Stomach (tissue), 4 donors: ENCODE measurements around the gene TENM4.

Source experiments
- CTCF ChIP-seq, 7 experiments: fragments of 450-650 bp in 4 of 7; fragments of 200-600 bp in 3 of 7; sonication (generic) in 3 of 7; IDR thresholded peaks; one replicate each; pipeline ENCODE4 v1.5.1; 2016 to 2019; ENCODE audit warnings: antibody characterized with exemption in 7 of 7, control low read depth in 2 of 7, mild to moderate bottlenecking in 1 of 7
- EP300 ChIP-seq: sonication (generic); formaldehyde crosslinking; IDR thresholded peaks from one replicate; pipeline ENCODE4 v1.6.1; 2017; ENCODE audit warnings: antibody characterized with exemption
- POLR2A ChIP-seq, 4 donors: fragments of 450-650 bp; IDR thresholded peaks; one replicate each; pipeline ENCODE4 v1.6.1; 2016; ENCODE audit warnings: antibody characterized with exemption in 4 of 4, control low read depth in 2 of 4, mild to moderate bottlenecking in 1 of 4, moderate library complexity in 1 of 4
- POLR2AphosphoS5 ChIP-seq, 3 donors: sonication (generic); formaldehyde crosslinking; IDR thresholded peaks; one replicate each; pipeline ENCODE4 v1.6.1; 2016; ENCODE audit warnings: antibody characterized with exemption in 3 of 3

- no peak for TF ChIP-seq POLR2AphosphoS5 (IDR thresholded peaks at IDR 0.05)
- TF ChIP-seq CTCF (IDR thresholded peaks at IDR 0.05): no peak
- TF ChIP-seq EP300: no peak
- TF ChIP-seq POLR2A (IDR thresholded peaks at IDR 0.05): no peak
These were observed 63.4 kb downstream of the TENM4 start for GRCh38 chr11:79377406-79377805.
